ENCODE measurements around the gene DTX3. TPM values are rescaled to one million over a fixed set of nuclear protein-coding genes. Genes with fewer than 3 reads are reported as not detected.
"Not testable (repeated sequence)": the region's sequence is repeated elsewhere in the genome, so short reads cannot be mapped to it uniquely, and the experiment has no call there.

Gene DTX3
- total RNA-seq, 3 donors from 2014 or later = 4.3 to 65.5 (median 7.0) TPM

- Histone ChIP-seq H3K9me3 (peaks cover 14% of the 10 kb centered on the region), H3K36me3 (ENCODE audit: low read depth) (no peaks in the 10 kb centered on the region), H3K4me1 (ENCODE audit: low read depth) (no peaks in the 10 kb centered on the region), H3K4me3 (no peak overlapping the region)
- ATAC-seq (no peak), DNase-seq (no peak)
- TF ChIP-seq CTCF (IDR thresholded peaks at IDR 0.05) = no peak
- intact Hi-C loops (cut with DNase I, micrococcal nuclease) = no loop called here
These were observed 37.2 kb downstream of the DTX3 start for GRCh38 chr12:57641699-57642442.

- intact Hi-C loops (cut with DNase I, micrococcal nuclease); H3K4me1 ChIP-seq (ENCODE audit: low read depth); H3K36me3 ChIP-seq (ENCODE audit: low read depth); DNase-seq; ATAC-seq; H3K4me3 ChIP-seq: not testable (repeated sequence)
- H3K9me3 ChIP-seq = peaks cover 14% of the 10 kb centered on the region
These were observed 41.5 kb downstream of the DTX3 start for GRCh38 chr12:57645990-57646658.

GRCh38 chr12:57646659-57647049, 42.0 kb downstream of the DTX3 start:
- H3K36me3 ChIP-seq (ENCODE audit: low read depth); H3K4me3 ChIP-seq; intact Hi-C loops (cut with DNase I, micrococcal nuclease); ATAC-seq; H3K4me1 ChIP-seq (ENCODE audit: low read depth); DNase-seq: not testable (repeated sequence)
- H3K9me3 ChIP-seq = peaks cover 14% of the 10 kb centered on the region

GRCh38 chr12:57654042-57654441, 49.4 kb downstream of the DTX3 start:
- intact Hi-C loops (cut with DNase I, micrococcal nuclease) = no loop called here
- Histone ChIP-seq H3K4me3 (no peak overlapping the region), H3K9me3 (no peaks in the 10 kb centered on the region), H3K4me1 (ENCODE audit: low read depth) (no peaks in the 10 kb centered on the region), H3K36me3 (ENCODE audit: low read depth) (no peaks in the 10 kb centered on the region)
- ATAC-seq (no peak), DNase-seq (no peak)
- no peak for TF ChIP-seq CTCF (IDR thresholded peaks at IDR 0.05)

GRCh38 chr12:57655541-57656240, 51.1 kb downstream of the DTX3 start:
- no peak for ATAC-seq
- Histone ChIP-seq H3K36me3 (ENCODE audit: low read depth) (no peaks in the 10 kb centered on the region), H3K4me3 (no peak overlapping the region), H3K4me1 (ENCODE audit: low read depth) (no peaks in the 10 kb centered on the region), H3K9me3 (no peaks in the 10 kb centered on the region)
- intact Hi-C loops (cut with DNase I, micrococcal nuclease) = no loop called here
- no peak for TF ChIP-seq CTCF (IDR thresholded peaks at IDR 0.05)
- no peak for DNase-seq

- H3K4me1 ChIP-seq (ENCODE audit: low read depth); H3K36me3 ChIP-seq (ENCODE audit: low read depth); DNase-seq; H3K4me3 ChIP-seq; H3K9me3 ChIP-seq; ATAC-seq; intact Hi-C loops (cut with DNase I, micrococcal nuclease): not testable (repeated sequence)
These were observed 51.8 kb downstream of the DTX3 start for GRCh38 chr12:57656408-57656807.

- DNase-seq (no peak), ATAC-seq (no peak)
- intact Hi-C loops (cut with DNase I, micrococcal nuclease) = no loop called here
- no peaks in the 10 kb centered on the region for H3K4me1 ChIP-seq (ENCODE audit: low read depth)
- H3K9me3 ChIP-seq = no peaks in the 10 kb centered on the region
- H3K36me3 ChIP-seq (ENCODE audit: low read depth) = no peaks in the 10 kb centered on the region
- no peak for TF ChIP-seq CTCF (IDR thresholded peaks at IDR 0.05)
- no peak overlapping the region for H3K4me3 ChIP-seq
These were observed 53.1 kb downstream of the DTX3 start for GRCh38 chr12:57657744-57658143.
